ENCODE results near the gene SMG7.
A peak's percentile ranks its signal among the peaks of the same experiment; 100 is the strongest.
"Not testable (repeated sequence)": the region's sequence is repeated elsewhere in the genome, so short reads cannot be mapped to it uniquely, and the experiment has no call there.

Gene SMG7, protein sequence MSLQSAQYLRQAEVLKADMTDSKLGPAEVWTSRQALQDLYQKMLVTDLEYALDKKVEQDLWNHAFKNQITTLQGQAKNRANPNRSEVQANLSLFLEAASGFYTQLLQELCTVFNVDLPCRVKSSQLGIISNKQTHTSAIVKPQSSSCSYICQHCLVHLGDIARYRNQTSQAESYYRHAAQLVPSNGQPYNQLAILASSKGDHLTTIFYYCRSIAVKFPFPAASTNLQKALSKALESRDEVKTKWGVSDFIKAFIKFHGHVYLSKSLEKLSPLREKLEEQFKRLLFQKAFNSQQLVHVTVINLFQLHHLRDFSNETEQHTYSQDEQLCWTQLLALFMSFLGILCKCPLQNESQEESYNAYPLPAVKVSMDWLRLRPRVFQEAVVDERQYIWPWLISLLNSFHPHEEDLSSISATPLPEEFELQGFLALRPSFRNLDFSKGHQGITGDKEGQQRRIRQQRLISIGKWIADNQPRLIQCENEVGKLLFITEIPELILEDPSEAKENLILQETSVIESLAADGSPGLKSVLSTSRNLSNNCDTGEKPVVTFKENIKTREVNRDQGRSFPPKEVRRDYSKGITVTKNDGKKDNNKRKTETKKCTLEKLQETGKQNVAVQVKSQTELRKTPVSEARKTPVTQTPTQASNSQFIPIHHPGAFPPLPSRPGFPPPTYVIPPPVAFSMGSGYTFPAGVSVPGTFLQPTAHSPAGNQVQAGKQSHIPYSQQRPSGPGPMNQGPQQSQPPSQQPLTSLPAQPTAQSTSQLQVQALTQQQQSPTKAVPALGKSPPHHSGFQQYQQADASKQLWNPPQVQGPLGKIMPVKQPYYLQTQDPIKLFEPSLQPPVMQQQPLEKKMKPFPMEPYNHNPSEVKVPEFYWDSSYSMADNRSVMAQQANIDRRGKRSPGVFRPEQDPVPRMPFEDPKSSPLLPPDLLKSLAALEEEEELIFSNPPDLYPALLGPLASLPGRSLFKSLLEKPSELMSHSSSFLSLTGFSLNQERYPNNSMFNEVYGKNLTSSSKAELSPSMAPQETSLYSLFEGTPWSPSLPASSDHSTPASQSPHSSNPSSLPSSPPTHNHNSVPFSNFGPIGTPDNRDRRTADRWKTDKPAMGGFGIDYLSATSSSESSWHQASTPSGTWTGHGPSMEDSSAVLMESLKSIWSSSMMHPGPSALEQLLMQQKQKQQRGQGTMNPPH

DNA sequence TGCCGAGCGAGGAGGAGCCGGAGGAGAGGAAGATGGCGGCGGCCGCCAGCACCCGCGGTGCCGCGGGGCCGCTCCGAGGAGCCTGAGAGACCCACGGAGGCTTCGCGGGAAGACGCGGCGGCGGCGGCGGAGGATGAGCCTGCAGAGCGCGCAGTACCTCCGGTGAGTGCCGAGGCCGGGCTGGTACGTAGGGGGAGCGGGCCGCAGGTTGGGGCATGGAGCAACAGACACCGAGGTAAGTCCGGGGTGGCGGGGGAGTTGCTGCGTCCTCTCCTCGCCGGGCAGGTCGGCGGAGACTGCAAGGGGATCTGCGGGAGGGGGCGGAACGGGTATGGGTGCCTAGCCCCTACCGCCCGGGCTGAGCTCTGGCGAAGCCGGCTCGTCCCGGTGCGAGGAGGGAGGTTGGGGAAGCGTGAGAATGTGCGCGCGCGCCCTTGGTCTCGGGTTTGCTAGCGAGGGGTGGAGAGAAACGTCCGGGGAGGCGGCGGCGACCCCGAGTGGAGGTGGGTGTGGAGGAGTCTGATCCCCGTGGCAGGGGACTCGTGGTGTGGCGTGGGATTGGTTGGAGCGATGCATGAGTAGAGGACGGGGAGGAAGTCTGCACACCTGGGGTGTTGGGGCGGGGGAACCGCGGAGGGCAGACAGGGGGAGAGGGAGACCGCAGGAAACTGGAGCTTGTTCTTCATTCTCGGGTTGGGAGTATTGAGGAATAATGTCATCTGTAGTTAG is at the start of gene SMG7:
TSS of gene SMG7 (plus strand) at position 12 of the 729 bp plus-strand sequence. CDS start at position 134, 122 bp downstream.
- peak; percentile 10 to 27 for DNase-seq (ENCODE audit: extremely low read depth in 1 of 2, low read depth in 1 of 2)

- no peak for DNase-seq (ENCODE audit: extremely low read depth in 1 of 2, low read depth in 1 of 2)
Measured at GRCh38 chr1:183423541-183423940, 48.8 kb upstream of the SMG7 start.

GRCh38 chr1:183424691-183425090 is 47.6 kb upstream of the SMG7 start:
- no peak for DNase-seq (ENCODE audit: extremely low read depth in 1 of 2, low read depth in 1 of 2)

DNA sequence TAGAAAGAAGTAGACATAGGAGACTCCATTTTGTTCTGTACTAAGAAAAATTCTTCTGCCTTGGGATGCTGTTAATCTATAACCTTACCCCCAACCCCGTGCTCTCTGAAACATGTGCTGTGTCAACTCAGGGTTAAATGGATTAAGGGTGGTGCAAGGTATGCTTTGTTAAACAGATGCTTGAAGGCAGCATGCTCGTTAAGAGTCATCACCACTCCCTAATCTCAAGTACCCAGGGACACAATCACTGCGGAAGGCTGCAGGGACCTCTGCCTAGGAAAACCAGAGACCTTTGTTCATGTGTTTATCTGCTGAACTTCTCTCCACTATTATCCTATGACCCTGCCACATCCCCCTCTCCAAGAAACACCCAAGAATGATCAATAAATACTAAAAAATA is 44.7 kb upstream of the SMG7 start:
- DNase-seq (ENCODE audit: extremely low read depth in 1 of 2, low read depth in 1 of 2) = not testable (repeated sequence)

DNA sequence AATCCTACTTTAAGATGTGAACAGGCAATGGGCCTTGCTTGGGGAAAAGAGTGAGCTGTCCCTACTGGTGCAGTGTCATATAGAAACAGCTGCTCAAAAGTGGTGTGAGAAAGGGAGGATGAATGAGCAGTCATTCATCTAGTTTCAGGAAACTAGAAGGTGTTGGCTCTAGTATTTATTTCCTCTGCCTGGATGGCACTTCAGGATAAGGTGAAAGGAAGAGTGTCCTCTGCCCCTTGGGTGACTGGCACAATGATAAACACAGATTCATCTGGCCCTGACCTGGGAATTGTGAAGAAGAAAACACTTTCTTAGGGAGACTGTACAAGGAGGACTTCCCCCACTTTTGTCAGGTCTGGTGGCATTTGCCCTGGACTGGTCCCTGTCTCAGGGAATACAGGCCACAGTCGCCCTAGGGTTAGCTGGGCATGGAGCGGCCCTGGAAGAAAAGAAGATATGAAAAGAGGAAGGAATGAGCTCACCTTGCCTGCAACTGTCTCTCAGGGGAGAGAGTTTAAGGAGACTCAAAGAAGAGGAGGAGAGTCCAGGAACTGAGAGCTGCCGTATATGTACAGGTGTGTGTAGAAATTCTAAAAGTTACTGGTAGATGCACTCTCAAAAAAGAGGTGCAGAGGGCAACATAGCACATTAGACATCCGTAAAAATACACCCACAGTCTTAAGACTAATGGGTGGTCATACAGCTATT is 40.3 kb upstream of the SMG7 start:
- no peak for DNase-seq (ENCODE audit: extremely low read depth in 1 of 2, low read depth in 1 of 2)

GRCh38 chr1:183432548-183432875 is 39.8 kb upstream of the SMG7 start:
- DNase-seq (ENCODE audit: extremely low read depth in 1 of 2, low read depth in 1 of 2) = no peak

- DNase-seq (ENCODE audit: extremely low read depth in 1 of 2, low read depth in 1 of 2) = no peak
Measured at GRCh38 chr1:183433703-183434102, 38.6 kb upstream of the SMG7 start.

DNA sequence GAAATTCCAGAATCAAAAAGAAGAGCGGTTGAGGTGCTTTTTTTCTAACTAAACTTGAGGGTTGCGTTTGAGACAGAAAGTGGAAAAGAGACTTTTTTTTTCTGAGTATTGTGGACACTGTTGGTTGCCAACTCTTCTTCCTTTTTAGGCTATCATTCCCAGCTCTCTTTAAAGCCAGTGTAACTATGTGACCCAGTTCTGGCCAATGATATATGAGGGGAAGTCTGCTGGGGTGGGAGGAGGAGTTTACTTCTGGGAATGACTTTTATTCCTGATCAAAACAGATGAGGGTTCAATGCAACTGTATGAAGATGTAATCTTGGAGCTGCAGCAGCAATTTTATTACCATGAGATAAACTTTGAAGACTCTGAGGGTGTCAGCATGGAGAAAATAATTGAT is 36.8 kb upstream of the SMG7 start:
- no peak for DNase-seq (ENCODE audit: extremely low read depth in 1 of 2, low read depth in 1 of 2)

DNA sequence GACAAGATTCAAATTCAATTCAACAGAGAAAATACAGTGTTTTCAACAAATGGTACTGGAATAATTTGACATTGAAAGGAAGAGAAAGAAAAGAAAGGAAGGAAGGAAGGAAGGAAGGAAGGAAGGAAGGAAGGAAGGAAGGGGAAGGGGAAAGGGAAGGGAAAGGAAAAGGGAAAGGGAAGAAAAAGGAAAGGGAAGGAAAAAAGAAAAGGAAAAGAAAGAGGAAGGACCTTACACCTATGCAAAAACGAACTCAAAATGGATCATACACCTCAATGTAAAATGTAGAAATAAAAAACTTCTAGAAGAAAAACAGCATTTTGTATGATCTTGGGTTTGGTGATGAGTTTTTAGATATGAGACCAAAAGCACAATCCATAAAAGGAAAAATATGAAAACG is 34.2 kb upstream of the SMG7 start:
- no peak for DNase-seq (ENCODE audit: extremely low read depth in 1 of 2, low read depth in 1 of 2)

- no peak for DNase-seq (ENCODE audit: extremely low read depth in 1 of 2, low read depth in 1 of 2)
Measured at GRCh38 chr1:183443011-183443410, 29.3 kb upstream of the SMG7 start.

DNA sequence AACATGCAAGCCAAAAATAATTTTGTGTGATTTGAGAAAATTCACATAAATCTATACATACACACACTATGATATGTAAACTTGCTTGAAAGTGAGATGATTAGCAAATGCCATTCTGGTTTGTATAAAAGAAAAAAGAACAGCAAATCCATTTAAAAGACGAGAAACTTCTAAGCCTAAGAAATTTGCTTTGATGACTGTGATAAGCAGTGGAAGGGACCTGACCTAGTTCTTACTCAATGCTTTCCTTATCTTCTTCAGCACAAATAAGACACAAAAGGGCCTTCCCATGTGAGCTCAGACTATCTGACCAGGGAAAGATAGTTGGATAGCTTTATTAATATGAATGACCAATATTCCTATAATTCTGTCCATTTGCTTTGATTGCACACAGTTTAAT is 28.8 kb upstream of the SMG7 start:
- DNase-seq (ENCODE audit: extremely low read depth in 1 of 2, low read depth in 1 of 2) = no peak

DNA sequence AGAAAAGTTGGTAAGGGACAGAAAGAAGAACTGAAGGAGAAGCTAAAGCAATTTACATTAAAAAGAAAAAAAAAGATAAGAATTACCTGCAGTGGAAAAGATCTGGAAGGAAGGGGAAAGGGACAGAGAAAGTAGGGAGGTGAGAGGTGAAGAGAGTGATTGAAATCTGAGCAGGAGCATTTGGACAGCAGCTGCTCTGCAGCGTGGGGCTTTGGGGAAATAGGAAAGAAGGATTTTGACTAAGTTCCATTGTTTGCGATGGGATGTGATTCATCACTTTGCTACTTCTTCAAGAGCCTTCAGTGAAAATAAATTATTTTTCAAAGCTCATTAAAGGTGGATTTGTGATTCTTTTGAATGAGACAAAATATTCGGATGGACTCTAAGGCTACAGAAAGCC is 28.1 kb upstream of the SMG7 start:
- DNase-seq (ENCODE audit: extremely low read depth in 1 of 2, low read depth in 1 of 2) = no peak

DNA sequence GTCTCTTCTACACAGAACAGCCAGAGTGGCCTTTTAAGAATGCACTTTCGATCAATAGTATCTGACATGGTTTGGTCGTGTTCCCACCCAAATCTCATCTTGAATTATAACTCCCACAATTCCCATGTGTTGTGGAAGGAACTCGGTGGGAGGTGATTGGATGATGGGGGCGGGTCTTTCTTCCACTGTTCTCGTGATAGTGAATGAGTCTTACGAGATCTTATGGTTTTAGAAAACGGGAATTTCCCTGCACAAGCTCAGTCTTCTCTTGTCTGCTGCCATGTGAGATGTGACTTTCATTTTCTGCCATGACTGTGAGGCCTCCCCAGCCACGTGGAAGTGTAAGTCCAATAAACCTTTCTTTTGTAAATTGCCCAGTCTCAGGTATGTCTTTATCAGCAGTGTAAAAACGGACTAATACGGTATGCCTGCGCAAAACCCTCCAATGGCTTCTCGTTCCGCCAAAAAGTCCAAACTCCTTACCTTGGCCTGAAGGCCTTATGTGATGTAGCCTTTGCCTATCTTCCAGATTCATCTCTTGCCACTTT is 23.0 kb upstream of the SMG7 start:
- DNase-seq (ENCODE audit: extremely low read depth in 1 of 2, low read depth in 1 of 2) = no peak

- DNase-seq (ENCODE audit: extremely low read depth in 1 of 2, low read depth in 1 of 2) = no peak
Measured at GRCh38 chr1:183450093-183450492, 22.2 kb upstream of the SMG7 start.

DNA sequence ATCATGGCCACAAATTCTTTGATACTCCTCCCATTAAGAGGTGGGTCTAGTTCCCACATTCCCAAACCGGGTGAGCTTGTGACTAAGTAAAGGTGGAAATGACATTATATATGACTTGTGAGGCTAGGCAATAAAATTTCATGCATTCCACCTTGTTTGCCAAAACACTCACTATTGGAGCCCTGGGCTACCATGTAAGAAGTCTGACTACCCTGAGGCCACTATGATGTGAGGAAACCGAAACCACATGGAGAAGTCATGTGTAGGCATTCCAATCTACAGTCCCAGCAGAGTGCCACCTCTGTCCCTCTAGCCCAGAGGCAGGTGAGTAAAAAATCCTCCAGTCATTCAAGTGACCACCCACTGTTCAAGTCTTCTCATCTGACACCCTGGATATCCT is 17.9 kb upstream of the SMG7 start:
- DNase-seq (ENCODE audit: extremely low read depth in 1 of 2, low read depth in 1 of 2) = no peak

DNA sequence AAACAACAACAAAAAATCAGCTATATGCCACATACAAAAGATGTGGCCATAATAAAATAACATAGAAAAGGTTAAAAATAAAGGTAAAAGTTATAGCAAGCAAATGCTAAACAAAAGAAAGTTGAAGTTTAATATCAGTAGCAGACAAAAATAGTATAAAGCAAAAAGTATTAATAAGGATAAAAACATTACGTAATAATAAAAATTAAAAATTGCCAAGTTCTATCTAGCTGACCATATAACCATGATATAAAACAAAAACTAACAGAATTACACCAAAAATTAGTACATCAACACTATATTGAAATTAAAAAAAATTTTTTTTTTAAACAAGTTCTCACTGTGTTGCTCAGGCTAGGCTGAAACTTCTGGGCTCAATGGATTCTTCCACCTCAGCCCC is 15.5 kb upstream of the SMG7 start:
- no peak for DNase-seq (ENCODE audit: extremely low read depth in 1 of 2, low read depth in 1 of 2)

DNA sequence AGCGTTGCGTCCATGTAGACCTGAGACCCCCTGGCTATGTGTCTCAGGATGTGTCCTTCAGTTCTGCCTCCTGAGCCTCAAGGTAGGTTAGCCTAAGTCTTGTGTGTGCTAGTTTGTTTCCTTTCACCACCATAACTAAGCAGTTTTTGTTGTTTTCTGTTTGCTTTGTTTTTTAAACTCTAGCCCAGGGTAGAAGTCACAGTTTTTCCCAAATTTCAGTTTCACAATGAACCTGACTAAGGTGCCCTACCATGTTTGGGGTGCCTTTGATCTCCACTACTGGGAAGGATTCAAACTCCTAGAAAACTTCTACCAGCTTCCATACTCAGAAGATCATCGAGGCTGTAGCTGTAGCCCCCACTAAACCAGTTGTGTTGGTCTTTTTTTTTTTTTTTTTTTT is 14.8 kb upstream of the SMG7 start:
- no peak for DNase-seq (ENCODE audit: extremely low read depth in 1 of 2, low read depth in 1 of 2)

DNA sequence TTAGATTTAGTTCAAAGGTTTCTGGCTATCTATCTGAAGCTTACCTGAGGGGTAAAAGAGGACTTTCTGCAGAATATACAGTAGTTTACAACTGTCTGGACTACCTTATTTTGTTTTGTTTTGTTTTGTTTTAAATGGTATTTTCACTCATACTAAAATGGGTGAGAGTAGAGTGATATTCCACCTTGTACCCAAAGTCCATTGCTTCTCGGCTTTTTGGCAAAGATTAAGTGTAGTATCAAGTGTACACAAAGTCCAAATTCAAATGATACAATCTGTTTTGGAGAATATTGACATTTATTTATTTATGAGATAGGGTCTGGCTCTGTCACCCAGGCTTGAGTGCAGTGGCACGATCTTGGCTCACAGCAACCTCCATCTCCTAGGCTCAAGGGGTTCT is 11.7 kb upstream of the SMG7 start:
- no peak for DNase-seq (ENCODE audit: extremely low read depth in 1 of 2, low read depth in 1 of 2)

DNA sequence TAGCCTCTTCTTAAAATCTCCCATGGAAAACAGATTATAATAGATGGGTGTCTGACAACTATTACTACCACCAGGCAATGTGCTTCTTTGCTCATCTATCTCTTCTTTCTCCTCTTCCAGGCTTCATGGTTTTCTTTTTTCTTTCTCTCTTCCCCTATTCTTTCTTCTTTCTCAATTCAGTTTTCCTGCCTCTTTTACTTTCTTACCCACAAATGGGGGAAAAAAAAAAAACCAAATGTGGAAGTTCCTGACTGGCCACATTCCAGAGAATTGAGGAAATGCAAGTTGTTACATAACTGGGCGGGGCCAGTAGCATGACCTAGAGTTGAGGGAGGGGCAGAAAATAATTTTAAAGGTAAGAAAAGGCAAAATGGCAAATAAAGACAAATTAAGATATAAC is 10.9 kb upstream of the SMG7 start:
- no peak for DNase-seq (ENCODE audit: extremely low read depth in 1 of 2, low read depth in 1 of 2)

GRCh38 chr1:183463566-183463965 is 8.7 kb upstream of the SMG7 start:
- no peak for DNase-seq (ENCODE audit: extremely low read depth in 1 of 2, low read depth in 1 of 2)
